Right atrium auricular region (tissue), 2 donors: ENCODE results near the gene MESD. TPM values are rescaled to one million over a fixed set of nuclear protein-coding genes. Genes with fewer than 3 reads are reported as not detected.
A peak's percentile ranks its signal among the peaks of the same experiment; 100 is the strongest.

Experiments
- DNase-seq: peaks from one replicate; pipeline ENCODE4 v3.0.0-alpha.2; 2019; ENCODE audit warnings: low spot score
- H3K27ac ChIP-seq, 2 donors: fragments of 200-600 bp; sonication (generic); 1 replicate in 1 of 2; 2 replicates in 1 of 2; pipeline ENCODE4 v1.5.1; 2016 to 2019
- H3K27me3 ChIP-seq, 2 donors: fragments of 200-600 bp; sonication (generic); one replicate each; pipeline versions ENCODE4 v1.5.1 to v1.6.0; 2017 to 2019
- H3K36me3 ChIP-seq: fragments of 200-600 bp; sonication (generic); one replicate; pipeline ENCODE4 v1.5.1; 2016
- H3K4me1 ChIP-seq, 2 donors: fragments of 200-600 bp; sonication (generic); one replicate each; pipeline versions ENCODE4 v1.5.1 to v1.6.0; 2017 to 2019
- H3K4me3 ChIP-seq, 2 donors: fragments of 200-600 bp; sonication (generic); 1 replicate in 1 of 2; 2 replicates in 1 of 2; pipeline ENCODE4 v1.5.1; 2017 to 2019; ENCODE audit warnings: mild to moderate bottlenecking in 1 of 2, moderate library complexity in 1 of 2
- H3K9me3 ChIP-seq, 2 donors: fragments of 200-600 bp; sonication (generic); one replicate each; pipeline ENCODE4 v1.5.1; 2019
- CTCF ChIP-seq, 2 donors: fragments of 200-600 bp; sonication (generic); IDR thresholded peaks; one replicate each; pipeline ENCODE4 v1.5.1; 2019; ENCODE audit warnings: antibody characterized with exemption in 2 of 2
- total RNA-seq, 2 donors: library from RNA; depleted of rRNA; stranded (reverse); fragments of >200 nt; gene quantifications; one replicate each; pipeline ENCODE4 v1.1.0, GENCODE V29; 2016

MESD gene
- total RNA-seq, 2 donors from 2014 or later, result 11.3 to 14.5 TPM

- H3K4me1 ChIP-seq, result peaks cover 0 to 10% of the 10 kb centered on the region in 2 donors
Measured at GRCh38 chr15:80942266-80942665, 47.4 kb downstream of the MESD start.

GRCh38 chr15:80940851-80941250, 48.8 kb downstream of the MESD start:
- Histone ChIP-seq H3K4me1 (peaks cover 0 to 10% of the 10 kb centered on the region in 2 donors), H3K27ac (no peak overlapping the region), H3K27me3 (no peaks in the 10 kb centered on the region), H3K36me3 (peaks cover 2% of the 10 kb centered on the region), H3K4me3 (no peak overlapping the region), H3K9me3 (no peaks in the 10 kb centered on the region)
- no peak for TF ChIP-seq CTCF (IDR thresholded peaks at IDR 0.05)
- peak; percentile 47 for DNase-seq

More at GRCh38 chr15:80942266-80942665, 47.4 kb downstream of the MESD start:
- H3K27me3 ChIP-seq, result no peaks in the 10 kb centered on the region
- H3K27ac ChIP-seq, result no peak overlapping the region
- TF ChIP-seq CTCF (IDR thresholded peaks at IDR 0.05), result no peak
- H3K4me3 ChIP-seq, result no peak overlapping the region
- no peak for DNase-seq
- H3K36me3 ChIP-seq, result peaks cover 16% of the 10 kb centered on the region
- H3K9me3 ChIP-seq, result no peaks in the 10 kb centered on the region

DNA sequence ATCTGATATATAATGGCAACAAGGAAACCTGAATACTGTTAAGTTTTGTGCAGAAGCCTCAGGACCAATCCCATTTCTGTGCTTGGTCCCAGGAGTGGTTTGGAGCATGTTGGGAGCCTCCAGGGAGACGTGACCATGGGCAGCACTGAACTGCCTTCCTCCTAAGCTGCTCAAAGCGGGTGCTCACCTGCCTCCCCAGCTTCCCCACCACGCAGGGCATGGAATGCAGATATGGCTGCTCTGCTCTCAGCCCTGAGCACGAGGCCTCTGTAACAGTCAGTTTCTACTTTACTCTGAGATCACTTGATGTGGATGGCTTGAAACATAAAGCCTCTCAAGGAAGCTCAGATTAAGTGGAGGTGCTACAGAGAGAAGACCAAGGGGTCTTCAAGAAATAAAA, 49.3 kb downstream of the MESD start:
- Histone ChIP-seq H3K4me1 (peaks cover 0 to 10% of the 10 kb centered on the region in 2 donors), H3K27ac (no peak overlapping the region), H3K4me3 (no peak overlapping the region), H3K27me3 (no peaks in the 10 kb centered on the region), H3K36me3 (no peaks in the 10 kb centered on the region), H3K9me3 (no peaks in the 10 kb centered on the region)
- no peak for TF ChIP-seq CTCF (IDR thresholded peaks at IDR 0.05)
- no peak for DNase-seq

- Histone ChIP-seq H3K4me3 (no peak overlapping the region), H3K27me3 (no peaks in the 10 kb centered on the region), H3K4me1 (peaks cover 0 to 10% of the 10 kb centered on the region in 2 donors), H3K9me3 (no peaks in the 10 kb centered on the region), H3K36me3 (no peaks in the 10 kb centered on the region), H3K27ac (no peak overlapping the region)
- no peak for DNase-seq
- TF ChIP-seq CTCF (IDR thresholded peaks at IDR 0.05), result no peak
Measured at GRCh38 chr15:80939216-80939615, 50.4 kb downstream of the MESD start.

DNA sequence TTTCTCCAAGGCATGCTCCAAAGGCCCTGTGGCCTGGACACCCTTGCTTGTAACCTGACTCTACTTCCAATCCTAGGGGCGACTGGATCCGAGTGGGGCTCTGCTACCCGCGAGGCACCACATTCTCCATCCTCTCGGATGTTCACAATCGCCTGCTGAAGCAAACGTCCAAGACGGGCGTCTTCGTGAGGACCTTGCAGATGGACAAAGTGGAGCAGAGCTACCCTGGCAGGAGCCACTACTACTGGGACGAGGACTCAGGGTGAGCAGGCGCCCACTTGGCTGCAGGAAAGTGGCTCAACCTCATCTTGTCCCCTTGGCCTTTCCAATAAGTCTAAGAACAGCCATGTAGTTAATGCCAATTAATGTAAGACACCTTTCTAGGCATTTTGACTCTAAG, 51.9 kb downstream of the MESD start:
- Histone ChIP-seq H3K9me3 (no peaks in the 10 kb centered on the region), H3K27ac (no peak overlapping the region), H3K27me3 (no peaks in the 10 kb centered on the region), H3K36me3 (no peaks in the 10 kb centered on the region), H3K4me1 (peaks cover 0 to 6% of the 10 kb centered on the region in 2 donors), H3K4me3 (no peak overlapping the region)
- no peak for DNase-seq
- no peak for TF ChIP-seq CTCF (IDR thresholded peaks at IDR 0.05)
